Activated CD4-positive, alpha-beta T cell treated with anti-CD3 and anti-CD28 coated beads, Interleukin-2, amount 50 U/mL, for 48 hours (primary cell): Measurements from ENCODE around the gene PPP6R3.

Experiments
- DNase-seq, 2 experiments: peaks; one replicate each; pipeline ENCODE4 v3.0.0-alpha.2; 2020

PPP6R3 gene

DNA sequence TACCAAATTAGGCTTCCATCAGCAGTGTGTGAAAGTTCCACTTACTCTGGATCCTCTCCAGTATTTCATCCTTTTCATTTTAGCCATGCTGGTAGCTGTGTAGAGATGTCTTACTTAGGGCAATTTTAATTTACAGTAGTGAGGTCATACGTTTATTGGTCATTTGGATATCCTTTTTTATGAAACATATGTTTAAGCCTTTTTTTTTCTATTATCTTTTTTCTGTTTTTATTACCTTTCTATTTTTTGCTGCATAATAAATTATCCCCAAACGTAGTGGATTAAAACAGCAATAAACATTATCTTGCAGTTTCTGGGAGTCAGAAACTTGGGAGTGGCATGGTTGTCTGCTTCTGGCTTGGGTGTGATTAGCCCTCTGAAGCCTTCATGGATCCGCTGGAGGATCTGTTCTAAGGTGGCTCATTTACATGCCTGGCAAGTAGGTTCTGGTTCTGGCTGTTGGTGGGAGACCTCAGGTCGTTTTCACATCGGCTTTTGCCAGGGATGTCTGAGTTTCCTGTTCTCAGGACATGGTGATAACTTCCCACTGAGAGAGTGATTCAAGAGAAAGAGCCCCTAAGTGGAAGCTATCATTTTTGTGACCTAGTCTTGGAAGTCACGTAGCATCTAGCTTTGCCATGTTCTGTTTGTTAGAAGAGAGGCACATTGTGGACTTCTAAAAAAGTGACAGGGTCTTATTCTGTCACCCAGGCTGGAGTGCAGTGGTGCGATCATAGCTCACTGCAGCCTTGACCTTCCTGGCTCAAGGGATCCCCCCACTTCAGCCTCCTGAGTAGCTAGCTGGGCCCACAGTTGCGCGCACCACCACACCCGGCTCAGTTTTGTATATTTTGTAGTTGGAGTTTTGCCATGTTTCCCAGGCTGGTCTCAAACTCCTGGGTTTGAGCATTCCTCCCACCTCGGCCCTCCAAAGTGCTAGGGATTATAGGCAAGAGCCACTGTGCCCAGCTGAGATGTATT lies 38.6 kb downstream of the PPP6R3 start:
- no peak for DNase-seq

- no peak for DNase-seq
Observed at GRCh38 chr11:68500206-68500605, 39.7 kb downstream of the PPP6R3 start.

- no peak for DNase-seq
Observed at GRCh38 chr11:68501813-68502212, 41.3 kb downstream of the PPP6R3 start.

DNA sequence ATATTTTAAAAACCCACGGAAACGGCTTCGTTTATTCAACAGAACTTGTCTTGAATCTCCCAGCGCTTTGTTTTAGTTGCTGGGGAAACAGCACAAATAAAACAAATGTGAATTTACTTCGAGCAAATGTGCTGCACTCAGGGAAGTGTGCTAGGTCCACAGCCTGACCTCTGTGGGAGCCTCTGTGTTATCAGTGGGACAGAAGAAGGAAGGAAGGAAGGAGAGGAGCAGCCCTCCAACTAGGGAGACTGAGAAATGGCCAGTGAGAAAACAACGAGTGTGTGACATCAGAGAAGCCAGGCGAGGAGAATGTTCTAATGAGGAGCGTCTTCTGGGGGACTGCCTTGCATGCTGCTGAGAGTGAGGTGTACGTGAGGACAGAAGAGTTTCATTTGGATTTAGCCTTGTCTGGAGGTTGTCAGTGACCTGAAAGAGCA lies 42.7 kb downstream of the PPP6R3 start:
- DNase-seq = no peak

- no peak for DNase-seq
Observed at GRCh38 chr11:68503792-68504191, 43.2 kb downstream of the PPP6R3 start.

- no peak for DNase-seq
Observed at GRCh38 chr11:68504432-68505066, 44.0 kb downstream of the PPP6R3 start.

DNA sequence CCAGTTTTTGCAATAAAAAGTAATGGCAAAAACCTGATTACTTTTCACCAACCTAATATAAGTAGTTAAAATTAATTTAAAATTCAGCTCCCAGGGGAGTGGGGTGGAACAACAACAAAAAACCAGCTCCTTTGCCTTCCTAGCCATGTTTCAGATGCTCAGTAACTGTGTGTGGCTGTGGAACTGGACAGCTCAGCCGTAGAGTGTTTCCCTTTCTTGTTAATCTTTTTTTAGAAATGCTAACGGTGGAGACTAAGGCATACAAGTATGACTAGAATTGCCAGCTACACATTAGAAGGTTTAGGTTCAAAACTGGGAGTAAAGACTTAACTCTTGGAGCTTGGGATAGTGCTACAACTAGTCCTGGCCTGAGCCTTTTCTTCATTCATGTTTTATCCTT lies 45.0 kb downstream of the PPP6R3 start:
- no peak for DNase-seq

GRCh38 chr11:68506908-68507307 lies 46.4 kb downstream of the PPP6R3 start:
- DNase-seq = no peak

DNA sequence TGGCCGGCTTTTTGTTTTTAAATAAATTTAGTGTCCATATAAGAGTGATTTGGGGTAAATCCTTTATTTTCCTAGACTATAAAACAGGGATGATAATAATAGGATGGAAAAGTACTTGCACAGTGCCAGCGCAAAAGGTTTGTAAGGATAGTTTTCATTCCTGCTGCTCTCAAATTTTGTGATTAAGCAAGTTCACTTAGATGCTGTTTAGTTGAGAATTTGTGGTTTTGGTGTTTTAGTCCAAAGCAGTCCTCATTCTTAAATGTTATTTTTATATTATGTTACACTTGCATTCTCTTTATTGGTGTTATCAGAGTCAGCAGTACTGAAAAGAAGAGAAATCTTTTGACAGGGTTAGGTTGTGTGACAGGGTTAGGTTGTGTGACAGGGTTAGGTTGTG lies 47.9 kb downstream of the PPP6R3 start:
- no peak for DNase-seq

GRCh38 chr11:68509066-68509465 lies 48.5 kb downstream of the PPP6R3 start:
- DNase-seq = no peak

DNA sequence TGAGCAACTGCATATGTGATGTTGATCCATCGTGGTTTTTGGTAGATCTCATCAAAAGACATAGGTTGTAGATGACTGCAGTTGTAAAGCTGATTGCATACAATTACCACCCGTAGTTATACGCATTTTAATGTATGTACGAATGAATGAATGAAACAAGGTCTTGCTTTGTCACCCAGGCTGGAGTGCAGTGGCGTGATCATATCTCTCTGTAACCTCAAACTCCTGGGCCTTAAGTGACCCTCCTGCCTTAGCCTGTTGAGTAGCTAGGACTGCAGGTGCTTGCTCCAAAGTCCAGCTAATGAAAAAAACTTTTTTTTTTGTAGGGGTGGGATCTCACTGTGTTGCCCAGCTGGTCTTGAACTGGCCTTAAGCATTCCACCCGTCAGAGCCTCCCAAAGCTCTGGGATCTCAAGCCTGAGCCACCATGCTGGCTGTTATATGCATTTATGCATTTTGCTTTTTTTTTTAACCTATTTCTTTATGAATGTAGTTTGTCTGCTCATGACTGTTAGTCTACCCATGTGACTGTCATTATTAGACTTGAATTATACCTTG lies 53.5 kb downstream of the PPP6R3 start:
- DNase-seq = no peak

- no peak for DNase-seq
Observed at GRCh38 chr11:68517121-68517741, 56.7 kb downstream of the PPP6R3 start.

- no peak for DNase-seq
Observed at GRCh38 chr11:68518191-68518590, 57.6 kb downstream of the PPP6R3 start.

- no peak for DNase-seq
Observed at GRCh38 chr11:68521969-68522652, 61.6 kb downstream of the PPP6R3 start.

DNA sequence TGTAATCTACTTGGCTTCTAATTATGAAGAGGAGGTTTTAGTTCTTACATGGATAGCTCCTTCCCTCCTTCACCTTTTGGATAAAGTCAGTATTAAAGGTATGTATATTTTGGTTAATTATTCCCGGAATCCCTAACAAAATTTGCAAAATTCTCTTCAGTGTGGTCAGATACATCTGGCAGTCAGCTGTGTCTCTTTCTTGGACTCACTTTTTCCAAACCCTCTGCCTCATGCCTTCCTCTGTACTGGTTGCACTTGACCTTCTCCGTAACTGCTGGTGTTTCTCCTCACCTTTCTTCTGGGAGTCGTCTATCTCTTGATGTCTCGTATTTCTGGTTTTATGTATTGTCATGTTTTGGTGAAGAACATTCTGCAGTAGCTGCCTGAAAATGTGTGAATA lies 62.5 kb downstream of the PPP6R3 start:
- no peak for DNase-seq

DNA sequence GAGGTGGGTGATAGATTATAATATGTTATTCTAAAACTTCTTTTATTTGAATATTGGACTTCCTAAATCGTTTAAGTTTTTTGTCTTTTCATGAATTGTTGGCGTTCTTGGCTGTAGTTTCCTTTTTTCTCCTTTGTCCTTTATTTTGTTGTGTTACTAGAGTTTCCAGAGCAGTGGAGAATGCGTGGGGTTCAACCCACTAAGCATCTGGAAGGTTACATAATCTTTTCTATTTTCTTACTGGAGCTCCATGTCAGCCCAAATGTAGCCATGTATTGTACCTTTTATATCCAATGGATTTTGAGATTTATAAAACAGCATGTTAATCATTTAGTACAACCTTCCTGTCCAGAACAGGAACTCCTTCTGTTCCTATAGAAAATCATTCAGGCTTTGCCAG lies 63.2 kb downstream of the PPP6R3 start:
- DNase-seq = no peak

DNA sequence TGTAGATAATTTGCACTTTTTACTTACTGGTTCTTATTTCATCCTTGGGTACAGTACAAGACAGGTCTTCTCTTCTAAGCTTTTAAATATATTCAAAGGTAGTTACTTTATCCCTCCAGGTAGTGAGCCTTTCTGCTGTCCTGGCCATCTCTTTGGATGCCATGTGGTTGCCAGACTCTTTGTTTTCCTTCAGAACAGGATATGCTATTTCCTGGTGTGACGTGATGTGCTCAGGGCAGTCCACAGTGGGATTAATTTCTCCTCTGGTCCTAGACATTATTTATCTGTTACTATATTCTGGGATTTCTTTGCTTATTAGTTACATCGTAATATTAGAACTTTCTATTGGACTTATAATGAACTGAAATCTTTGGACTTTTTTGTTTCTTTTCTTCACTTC lies 63.7 kb downstream of the PPP6R3 start:
- DNase-seq = no peak

GRCh38 chr11:68524681-68525080 lies 64.1 kb downstream of the PPP6R3 start:
- DNase-seq = no peak

DNA sequence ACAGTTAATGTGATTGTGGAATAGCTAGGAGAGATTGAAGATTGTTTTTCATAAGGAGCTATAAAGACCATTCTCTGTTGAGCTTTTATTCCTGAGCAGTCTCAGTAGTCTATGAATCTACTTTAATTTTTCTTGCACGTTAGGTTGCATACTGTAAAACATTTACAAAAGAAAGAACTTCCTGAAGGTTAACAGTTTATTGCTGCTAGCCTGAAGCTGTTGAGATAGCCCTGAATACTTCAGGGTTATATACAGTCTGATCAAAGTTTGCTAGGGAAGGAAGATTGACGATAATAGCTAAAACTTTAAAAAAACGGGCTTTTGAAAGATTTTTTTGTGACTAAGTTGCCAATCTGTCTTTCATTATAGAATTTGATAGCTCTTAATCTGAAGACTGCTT lies 64.8 kb downstream of the PPP6R3 start:
- DNase-seq = no peak

DNA sequence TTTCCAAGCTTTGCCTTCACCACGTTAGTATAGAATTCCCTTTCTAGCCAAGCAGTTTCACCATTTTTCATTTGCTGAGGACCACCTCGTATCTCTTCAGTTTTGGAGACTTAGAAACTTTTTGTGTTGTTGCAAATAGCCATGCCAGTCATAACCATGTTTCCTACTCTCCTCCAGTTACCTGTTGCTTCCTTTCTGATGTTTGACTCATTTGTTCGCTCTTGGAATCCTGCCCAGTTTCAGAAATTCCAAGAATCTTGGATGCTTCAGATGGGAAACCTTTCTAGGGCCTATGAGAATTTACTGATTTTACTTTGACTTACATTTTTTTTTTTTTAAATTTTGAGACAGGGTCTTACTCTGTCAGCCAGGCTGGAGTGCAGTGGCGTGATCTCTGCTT lies 65.4 kb downstream of the PPP6R3 start:
- DNase-seq = no peak

GRCh38 chr11:68527585-68527984 lies 67.0 kb downstream of the PPP6R3 start:
- DNase-seq = no peak

DNA sequence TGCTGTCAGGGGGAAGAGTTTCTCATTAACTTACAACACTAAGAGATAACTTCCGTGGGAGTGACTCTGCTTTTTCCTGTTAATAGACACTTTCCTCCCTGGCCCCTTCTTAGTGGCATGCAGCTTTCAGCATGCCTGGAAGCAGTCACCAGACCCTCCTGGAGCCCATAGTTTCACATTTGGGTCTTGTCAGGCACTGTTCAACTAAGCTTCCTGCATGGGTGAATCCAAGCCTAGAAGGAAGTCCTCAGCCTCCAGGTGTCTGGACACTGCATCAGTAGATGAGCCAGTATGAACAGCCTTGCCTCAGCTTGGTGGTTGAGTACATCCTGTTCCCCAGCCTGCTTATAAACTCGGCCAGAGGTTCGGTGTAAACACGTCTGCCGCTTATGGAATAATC lies 68.1 kb downstream of the PPP6R3 start:
- DNase-seq = no peak

- DNase-seq = no peak
Observed at GRCh38 chr11:68531129-68531693, 70.7 kb downstream of the PPP6R3 start.
